Stimulated activated CD4-positive, alpha-beta T cell treated with anti-CD3 and anti-CD28 coated beads, Interleukin-4, amount 100 ng/mL, for 24 hours (primary cell): Measurements from ENCODE around the gene KLRD1.
"Not testable (repeated sequence)": the region's sequence is repeated elsewhere in the genome, so short reads cannot be mapped to it uniquely, and the experiment has no call there.

ENCODE experiments used
- DNase-seq: peaks from one replicate; pipeline ENCODE4 v3.0.0-alpha.2; 2020

KLRD1 gene

GRCh38 chr12:10307630-10308029, at the start of gene KLRD1:
Gene KLRD1, plus strand, starts transcription at chr12:10307870. Its CDS starts 208 bp downstream, at chr12:10308078.
- no peak for DNase-seq

GRCh38 chr12:10260927-10261326, 46.7 kb upstream of the KLRD1 start:
- no peak for DNase-seq

GRCh38 chr12:10268037-10268436, 39.6 kb upstream of the KLRD1 start:
- DNase-seq = no peak

- DNase-seq = no peak
Measured at GRCh38 chr12:10272467-10272866, 35.2 kb upstream of the KLRD1 start.

GRCh38 chr12:10276774-10277173, 30.9 kb upstream of the KLRD1 start:
- no peak for DNase-seq

- no peak for DNase-seq
Measured at GRCh38 chr12:10278104-10278503, 29.6 kb upstream of the KLRD1 start.

GRCh38 chr12:10279937-10280336, 27.7 kb upstream of the KLRD1 start:
- DNase-seq = no peak

- no peak for DNase-seq
Measured at GRCh38 chr12:10283027-10283426, 24.6 kb upstream of the KLRD1 start.

- DNase-seq = peak; percentile 5
Measured at GRCh38 chr12:10285919-10286318, 21.8 kb upstream of the KLRD1 start.

GRCh38 chr12:10289005-10289754, 18.5 kb upstream of the KLRD1 start:
- no peak for DNase-seq

GRCh38 chr12:10291030-10291429, 16.6 kb upstream of the KLRD1 start:
- no peak for DNase-seq

- DNase-seq = no peak
Measured at GRCh38 chr12:10293151-10293550, 14.5 kb upstream of the KLRD1 start.

GRCh38 chr12:10293570-10294227, 14.0 kb upstream of the KLRD1 start:
- DNase-seq = no peak

GRCh38 chr12:10301103-10301502, 6.6 kb upstream of the KLRD1 start:
- peak; percentile 30 for DNase-seq

- DNase-seq = peak; percentile 46
Measured at GRCh38 chr12:10304161-10304574, 3.5 kb upstream of the KLRD1 start.

- no peak for DNase-seq
Measured at GRCh38 chr12:10305411-10305810, 2.3 kb upstream of the KLRD1 start.

GRCh38 chr12:10310926-10311720, 3.5 kb downstream of the KLRD1 start:
- no peak for DNase-seq

- DNase-seq = no peak
Measured at GRCh38 chr12:10319388-10319787, 11.7 kb downstream of the KLRD1 start.

GRCh38 chr12:10320643-10321042, 13.0 kb downstream of the KLRD1 start:
- DNase-seq = no peak

GRCh38 chr12:10328691-10329090, 21.0 kb downstream of the KLRD1 start:
- peak; percentile 23 for DNase-seq

GRCh38 chr12:10331642-10332239, 24.1 kb downstream of the KLRD1 start:
- no peak for DNase-seq

GRCh38 chr12:10336196-10336595, 28.5 kb downstream of the KLRD1 start:
- DNase-seq = not testable (repeated sequence)

GRCh38 chr12:10338470-10338869, 30.8 kb downstream of the KLRD1 start:
- not testable (repeated sequence) for DNase-seq
